ENCODE data around the gene SEC14L2. TPM values are rescaled to one million over a fixed set of nuclear protein-coding genes. Genes with fewer than 3 reads are reported as not detected.

Gene SEC14L2
- total and polyA plus RNA-seq, 2 of the 4 experiments (the other 2 are of a cell fraction), result 38.7 to 54.8 TPM

DNA sequence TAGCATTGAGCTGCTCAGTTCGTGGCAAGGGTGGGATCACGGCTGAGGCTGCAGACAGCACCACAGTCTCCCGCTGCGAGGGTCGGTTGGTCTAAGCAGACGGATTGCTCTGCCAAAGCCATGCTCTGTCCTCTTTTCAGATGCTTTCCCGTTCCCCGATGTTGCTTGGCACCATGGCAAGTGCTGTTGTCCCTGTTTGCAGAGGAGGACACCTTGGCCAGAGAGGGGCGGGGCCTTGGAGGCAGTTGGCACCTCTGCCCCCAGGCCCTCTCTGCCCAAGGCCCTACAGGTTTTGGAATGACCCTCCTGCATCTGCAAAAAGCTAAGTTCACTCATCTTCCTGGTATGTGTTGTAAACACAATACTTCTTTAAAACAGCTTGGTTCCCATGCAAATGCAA lies 28.4 kb upstream of the SEC14L2 start:
- Histone ChIP-seq H4K5ac (ENCODE audit: low read depth, low read length) (no peak overlapping the region), H3K4ac (ENCODE audit: low read depth, low read length) (no peak overlapping the region), H2AFZ (replicated peaks; ENCODE audit: low read length, poor library complexity) (peak overlapping the region; percentile 15), H3K14ac (replicated peaks; ENCODE audit: low read depth, low read length) (no peak overlapping the region), H3K9ac (ENCODE audit: low read depth, low read length) (no peak overlapping the region), H3K9me1 (ENCODE audit: insufficient read depth, low read length) (0 out of 2 replicates have a peak, but pooled peaks cover 2% of the 10 kb centered on the region), H3K18ac (ENCODE audit: low read depth, low read length) (no peak overlapping the region), H4K20me1 (ENCODE audit: insufficient read depth, low read length) (no peaks in the 10 kb centered on the region), H3K36me3 (ENCODE audit: control insufficient read depth, insufficient read depth, low read length) (peaks cover 2% of the 10 kb centered on the region; the same call in 1 of the 2 replicates), H3K9me3 (ENCODE audit: control insufficient read depth, insufficient read depth, low read length) (no peaks in the 10 kb centered on the region), H3K4me1 (ENCODE audit: control insufficient read depth, insufficient read depth, low read length) (peaks cover 5% of the 10 kb centered on the region; the same call in 1 of the 2 replicates), H2AK5ac (ENCODE audit: low read depth, low read length) (no peak overlapping the region), H3K79me1 (ENCODE audit: low read depth in 1 of 2, low read length in 2 of 2) (no peaks in the 10 kb centered on the region), H2BK20ac (ENCODE audit: low read depth, low read length) (no peak overlapping the region), H3K27ac (ENCODE audit: insufficient read depth, low read length) (no peak overlapping the region), H3K4me2 (ENCODE audit: low read depth, low read length) (no peak overlapping the region), H2BK5ac (ENCODE audit: low read depth, low read length, poor library complexity, severe bottlenecking) (no peak overlapping the region), H3K23ac (ENCODE audit: low read depth, low read length) (no peak overlapping the region), H3K56ac (ENCODE audit: extremely low read depth, insufficient read depth, low read length) (no peak overlapping the region), H4K8ac (ENCODE audit: low read depth in 2 of 2, low read length in 2 of 2) (no peak overlapping the region), H3K27me3 (ENCODE audit: control insufficient read depth, insufficient read depth, low read length) (no peaks in the 10 kb centered on the region), H2BK15ac (ENCODE audit: low read depth, low read length) (no peak overlapping the region), H3K4me3 (ENCODE audit: insufficient read depth, low read depth, low read length) (no peak overlapping the region), H4K91ac (ENCODE audit: insufficient read depth, low read depth, low read length) (no peak overlapping the region), H2BK120ac (ENCODE audit: low read depth, low read length) (no peak overlapping the region), H2AK9ac (replicated peaks; ENCODE audit: low read depth, low read length, poor library complexity) (no peak overlapping the region)
- in situ Hi-C loops (cut with MboI; ENCODE audit: low sequenced_read_pairs), result no loop called here
- intact Hi-C loops (cut with micrococcal nuclease), result no loop called here
- DNase-seq, result peak; percentile 5
- WGBS, 2 experiments (ENCODE audit: extremely low coverage in 2 of 2, insufficient read length in 1 of 2), result 74% methylated on average over 8 of the region's 9 CpGs; no CpG with 5 or more reads in 1 of the 2 experiments
- ChIA-PET POLR2A (ENCODE audit: unreplicated experiment) (no interaction called here), CTCF (interaction anchor here (0.8 kb wide), 1 partner anchor 18 kb away, joined by 3 read pairs; no protein-coding TSS in a partner anchor)
- BruUV-seq (replicated peaks), result no TSS peak
- dilution Hi-C loops (cut with HindIII; ENCODE audit: low sequenced_read_pairs, unreplicated experiment), result no loop called here
- peak; percentile 57 for ATAC-seq (ENCODE audit: low read depth)
- no peak for TF ChIP-seq RAD21 (IDR thresholded peaks at IDR 0.05; ENCODE audit: low read length)
- no peak for TF ChIP-seq MAZ (IDR thresholded peaks at IDR 0.05; ENCODE audit: borderline replicate concordance, low read depth, low read length)
- no peak for TF ChIP-seq CEBPB (IDR thresholded peaks at IDR 0.05; ENCODE audit: low read depth, low read length)
- no peak for TF ChIP-seq CHD1 (IDR thresholded peaks at IDR 0.05; ENCODE audit: low read depth, low read length)
- TF ChIP-seq POLR2A (IDR thresholded peaks at IDR 0.05; ENCODE audit: low read depth, low read length), result no peak
- no peak for TF ChIP-seq CTCF (conservative IDR thresholded peaks at IDR 0.05; ENCODE audit: low read depth, low read length)
- no peak for TF ChIP-seq FOS (IDR thresholded peaks at IDR 0.05; ENCODE audit: low read depth, low read length)
- TF ChIP-seq BHLHE40 (IDR thresholded peaks at IDR 0.05; ENCODE audit: low read depth, low read length), result no peak
- TF ChIP-seq RCOR1 (IDR thresholded peaks at IDR 0.05; ENCODE audit: insufficient replicate concordance, low read length), result no peak
- TF ChIP-seq, protein P1, sequence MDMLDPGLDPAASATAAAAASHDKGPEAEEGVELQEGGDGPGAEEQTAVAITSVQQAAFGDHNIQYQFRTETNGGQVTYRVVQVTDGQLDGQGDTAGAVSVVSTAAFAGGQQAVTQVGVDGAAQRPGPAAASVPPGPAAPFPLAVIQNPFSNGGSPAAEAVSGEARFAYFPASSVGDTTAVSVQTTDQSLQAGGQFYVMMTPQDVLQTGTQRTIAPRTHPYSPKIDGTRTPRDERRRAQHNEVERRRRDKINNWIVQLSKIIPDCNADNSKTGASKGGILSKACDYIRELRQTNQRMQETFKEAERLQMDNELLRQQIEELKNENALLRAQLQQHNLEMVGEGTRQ (IDR thresholded peaks at IDR 0.05; ENCODE audit: low read depth, low read length), result no peak
